ENCODE data around the gene RNU6-7. TPM values are rescaled to one million over a fixed set of nuclear protein-coding genes. Genes with fewer than 3 reads are reported as not detected.

RNU6-7 gene
- total RNA-seq, 2 donors from 2014 or later: not detected

DNA sequence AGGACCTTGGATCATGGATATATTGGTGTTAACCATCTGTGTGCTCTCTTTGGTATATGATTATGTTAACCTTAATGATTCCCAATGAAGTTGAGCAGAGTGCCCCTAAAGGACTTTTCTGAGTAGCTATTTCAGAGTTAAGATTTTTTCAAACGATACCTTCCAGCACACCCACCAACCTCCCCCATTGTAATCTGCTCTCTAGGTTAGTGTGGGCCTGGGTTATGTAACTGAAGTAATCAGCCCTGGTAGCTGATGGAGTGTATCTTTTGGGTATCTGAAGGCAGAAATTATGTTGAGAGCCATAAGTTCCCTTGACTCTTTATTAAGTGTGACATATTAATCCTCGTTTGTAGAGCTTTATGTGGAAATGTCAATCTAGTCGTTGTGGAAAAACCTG lies 48.8 kb downstream of the RNU6-7 start:
- Histone ChIP-seq H3K4me3 (ENCODE audit: low read length) (no peak overlapping the region), H3K36me3 (ENCODE audit: control insufficient read depth, insufficient read depth, low read length) (no peaks in the 10 kb centered on the region), H3K27me3 (ENCODE audit: control insufficient read depth, insufficient read depth, low read length, poor library complexity, severe bottlenecking) (no peaks in the 10 kb centered on the region), H3K27ac (ENCODE audit: low read depth, low read length) (no peak overlapping the region), H3K9ac (ENCODE audit: extremely low read depth, low read length, poor library complexity, severe bottlenecking) (no peak overlapping the region), H3K4me1 (ENCODE audit: control insufficient read depth, insufficient read depth, low read length) (no peaks in the 10 kb centered on the region), H3K9me3 (ENCODE audit: control insufficient read depth, low read length) (no peaks in the 10 kb centered on the region)
- DNase-seq: no peak
- Mint-ChIP-seq H3K9me3 (no peaks in the 10 kb centered on the region), H3K27me3 (ENCODE audit: insufficient read depth) (peaks cover 2% of the 10 kb centered on the region), H3K27ac (no peak overlapping the region), H3K4me3 (no peak overlapping the region), H3K4me1 (no peaks in the 10 kb centered on the region), H3K36me3 (ENCODE audit: low read depth) (no peaks in the 10 kb centered on the region)
- TF ChIP-seq, protein P1, sequence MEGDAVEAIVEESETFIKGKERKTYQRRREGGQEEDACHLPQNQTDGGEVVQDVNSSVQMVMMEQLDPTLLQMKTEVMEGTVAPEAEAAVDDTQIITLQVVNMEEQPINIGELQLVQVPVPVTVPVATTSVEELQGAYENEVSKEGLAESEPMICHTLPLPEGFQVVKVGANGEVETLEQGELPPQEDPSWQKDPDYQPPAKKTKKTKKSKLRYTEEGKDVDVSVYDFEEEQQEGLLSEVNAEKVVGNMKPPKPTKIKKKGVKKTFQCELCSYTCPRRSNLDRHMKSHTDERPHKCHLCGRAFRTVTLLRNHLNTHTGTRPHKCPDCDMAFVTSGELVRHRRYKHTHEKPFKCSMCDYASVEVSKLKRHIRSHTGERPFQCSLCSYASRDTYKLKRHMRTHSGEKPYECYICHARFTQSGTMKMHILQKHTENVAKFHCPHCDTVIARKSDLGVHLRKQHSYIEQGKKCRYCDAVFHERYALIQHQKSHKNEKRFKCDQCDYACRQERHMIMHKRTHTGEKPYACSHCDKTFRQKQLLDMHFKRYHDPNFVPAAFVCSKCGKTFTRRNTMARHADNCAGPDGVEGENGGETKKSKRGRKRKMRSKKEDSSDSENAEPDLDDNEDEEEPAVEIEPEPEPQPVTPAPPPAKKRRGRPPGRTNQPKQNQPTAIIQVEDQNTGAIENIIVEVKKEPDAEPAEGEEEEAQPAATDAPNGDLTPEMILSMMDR (conservative IDR thresholded peaks at IDR 0.05): no peak
- 89 to 96% methylated on average over 2 to 3 of the region's 3 CpGs for WGBS, 2 experiments (ENCODE audit: insufficient coverage in 1 of 2, insufficient read length in 1 of 2)

DNA sequence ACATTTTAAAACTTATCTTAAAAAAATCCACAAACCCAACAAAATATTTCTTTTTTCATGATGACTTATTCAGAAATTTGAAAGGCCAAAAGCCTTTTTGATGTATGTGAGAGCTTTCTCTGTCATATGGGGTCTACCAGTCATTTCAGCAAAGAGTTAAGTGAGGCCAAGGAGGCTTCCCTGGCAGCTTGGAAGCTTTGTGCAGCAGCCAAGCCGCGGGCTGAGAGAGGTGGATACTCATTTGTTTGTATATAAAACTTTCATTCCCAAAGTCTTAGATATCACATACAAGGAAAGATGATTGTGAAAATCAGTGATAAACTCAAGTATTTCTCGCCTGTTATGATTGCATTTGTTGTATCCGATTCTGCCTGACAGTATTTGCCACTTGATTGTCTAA lies 49.7 kb downstream of the RNU6-7 start:
- TF ChIP-seq, protein P1 (conservative IDR thresholded peaks at IDR 0.05): no peak
- H3K4me1 Mint-ChIP-seq: no peaks in the 10 kb centered on the region
- DNase-seq: no peak
- Histone ChIP-seq H3K27ac (ENCODE audit: low read depth, low read length) (no peak overlapping the region), H3K4me3 (ENCODE audit: low read length) (no peak overlapping the region), H3K9ac (ENCODE audit: extremely low read depth, low read length, poor library complexity, severe bottlenecking) (no peak overlapping the region), H3K4me1 (ENCODE audit: control insufficient read depth, insufficient read depth, low read length) (no peaks in the 10 kb centered on the region), H3K27me3 (ENCODE audit: control insufficient read depth, insufficient read depth, low read length, poor library complexity, severe bottlenecking) (no peaks in the 10 kb centered on the region), H3K36me3 (ENCODE audit: control insufficient read depth, insufficient read depth, low read length) (no peaks in the 10 kb centered on the region), H3K9me3 (ENCODE audit: control insufficient read depth, low read length) (no peaks in the 10 kb centered on the region)
- H3K4me3 Mint-ChIP-seq: no peak overlapping the region
- H3K36me3 Mint-ChIP-seq (ENCODE audit: low read depth): no peaks in the 10 kb centered on the region
- H3K9me3 Mint-ChIP-seq: no peaks in the 10 kb centered on the region
- H3K27me3 Mint-ChIP-seq (ENCODE audit: insufficient read depth): peaks cover 2% of the 10 kb centered on the region
- no peak overlapping the region for H3K27ac Mint-ChIP-seq
- whole genome bisulfite sequencing, 2 experiments (ENCODE audit: insufficient coverage in 1 of 2, insufficient read length in 1 of 2): 96 to 100% methylated on average over 2 of the region's 4 CpGs

Other genes starting within 250 kb of the RNU6-7 start
- 100 to 1,000 TPM; 122 to 133 TPM for gene ARHGAP5, start 124.7 kb upstream of the RNU6-7 start, total RNA-seq
- gene RNU6-8, start 1.2 kb downstream of the RNU6-7 start, total RNA-seq: not detected
- 1 to 10 TPM; 4.3 to 5.0 TPM for gene AKAP6, start 127.3 kb downstream of the RNU6-7 start, total RNA-seq

All from endodermal cell (in vitro differentiated cells).